PFSK-1 (cell line): ENCODE results near the gene FBN3.

Source experiments
- POLR2AphosphoS5 ChIP-seq: IDR thresholded peaks from 2 replicates; pipeline ENCODE4 v1.6.1; 2012; ENCODE audit warnings: low read depth, mild to moderate bottlenecking, control low read depth, low read length, moderate library complexity
- SIN3A ChIP-seq: IDR thresholded peaks from 2 replicates; pipeline ENCODE4 v1.6.1; 2012; ENCODE audit warnings: mild to moderate bottlenecking, low read length, moderate library complexity, borderline replicate concordance; ENCODE audit not compliant: insufficient read depth

GRCh38 chr19:8056533-8056932 is 92.9 kb downstream of the FBN3 start:
- TF ChIP-seq POLR2AphosphoS5 = no peak
- no peak for TF ChIP-seq SIN3A
